ENCODE measurements around the gene ADCY1.
"Not testable (repeated sequence)": the region's sequence is repeated elsewhere in the genome, so short reads cannot be mapped to it uniquely, and the experiment has no call there.

Gene ADCY1

GRCh38 chr7:45715471-45716352, 141.5 kb downstream of the ADCY1 start:
- DNase-seq, result no peak

DNA sequence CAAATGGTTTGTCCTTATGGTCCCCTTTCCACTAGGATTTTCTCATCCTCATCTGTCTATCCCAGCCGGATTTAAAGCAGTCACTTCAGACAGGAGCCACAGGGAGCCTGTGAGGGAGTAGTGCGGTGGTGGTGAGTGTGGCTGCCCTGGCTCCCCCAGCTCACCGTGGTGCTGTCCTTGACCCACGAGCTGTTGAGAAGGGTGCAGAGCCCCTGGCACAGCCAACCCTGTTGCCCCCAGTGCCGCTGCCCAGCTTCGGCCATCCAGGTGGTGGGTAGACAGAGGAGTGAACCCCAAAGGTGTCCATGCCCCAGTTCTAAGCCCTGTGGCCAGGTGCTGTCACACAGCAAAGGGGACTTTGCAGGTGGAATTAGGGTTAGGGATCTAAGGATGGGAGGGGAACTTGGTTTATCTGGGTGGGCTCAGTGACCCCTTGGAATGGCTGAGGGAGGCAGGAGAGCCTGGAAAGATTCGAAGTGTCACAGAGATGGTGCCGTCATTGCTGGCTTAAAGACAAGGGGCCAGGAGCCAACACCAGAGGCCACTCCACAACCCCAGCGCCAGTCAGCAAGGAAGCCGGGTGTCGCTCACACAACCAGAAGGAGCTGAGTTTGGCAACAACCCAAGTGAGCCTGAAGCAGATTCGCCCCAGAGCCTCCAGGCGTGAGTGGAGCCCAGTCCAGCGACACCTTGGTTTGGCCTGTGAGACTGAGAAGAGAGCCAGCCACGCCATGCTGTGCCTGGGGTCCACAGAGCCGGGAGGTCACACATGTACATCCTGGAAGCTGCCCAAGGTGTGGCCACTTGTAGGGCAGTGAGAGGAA, 142.4 kb downstream of the ADCY1 start:
- DNase-seq, result no peak

DNA sequence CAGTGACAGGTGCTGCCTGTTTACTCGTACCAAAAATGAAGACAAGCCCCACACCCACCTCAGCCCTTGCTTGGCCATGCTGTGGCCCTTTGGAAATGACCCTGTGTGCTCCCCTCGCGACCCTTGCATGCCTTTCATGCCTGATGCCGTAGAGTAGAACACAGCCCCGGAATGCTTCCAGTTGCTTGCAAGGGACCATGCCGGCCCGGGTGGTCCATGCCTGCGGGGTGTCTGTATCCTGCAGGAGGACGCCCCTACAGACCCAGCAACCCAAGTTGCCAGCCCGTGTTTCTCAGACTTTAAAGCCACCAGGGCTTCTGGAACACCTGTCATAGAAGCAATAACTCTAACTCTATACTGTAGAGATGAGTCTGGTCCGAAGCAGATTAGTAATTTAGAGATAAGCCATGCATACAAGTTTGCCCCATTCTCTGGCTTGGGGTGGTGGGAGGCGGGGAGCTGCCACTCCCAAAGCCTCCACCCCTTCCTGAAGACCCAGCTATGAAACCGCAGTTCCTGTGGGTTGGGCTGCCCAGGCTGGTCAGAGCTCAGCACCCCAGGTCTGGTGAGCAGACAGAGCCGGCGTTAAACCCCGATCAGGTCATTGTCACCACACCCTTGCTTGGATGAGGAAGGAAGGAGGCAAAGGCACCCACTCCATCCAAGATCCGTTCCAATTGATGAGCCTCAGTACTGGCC, 143.5 kb downstream of the ADCY1 start:
- no peak for DNase-seq

- DNase-seq, result no peak
Measured at GRCh38 chr7:45718464-45719330, 144.5 kb downstream of the ADCY1 start.

GRCh38 chr7:45720989-45721388, 146.8 kb downstream of the ADCY1 start:
- no peak for DNase-seq

- DNase-seq, result no peak
Measured at GRCh38 chr7:45721686-45722598, 147.8 kb downstream of the ADCY1 start.

DNA sequence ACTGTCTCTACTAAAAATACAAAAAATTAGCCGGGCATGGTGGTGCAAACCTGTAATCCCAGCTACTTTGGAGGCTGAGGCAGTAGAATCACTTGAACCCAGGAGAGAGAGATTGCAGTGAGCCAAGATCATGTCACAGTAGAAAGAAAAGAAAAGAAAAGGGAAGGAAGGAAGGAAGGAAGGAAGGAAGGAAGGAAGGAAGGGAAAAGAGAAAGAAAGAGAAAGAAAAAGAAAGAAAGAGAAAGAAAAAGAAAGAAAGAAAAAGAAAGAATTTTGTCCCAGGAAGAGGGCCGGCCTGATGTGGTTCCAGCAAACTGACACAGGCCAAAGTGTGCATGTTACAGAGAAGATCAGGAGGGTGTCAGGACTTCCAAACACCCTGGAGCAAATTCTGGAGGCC, 151.1 kb downstream of the ADCY1 start:
- DNase-seq, result not testable (repeated sequence)

DNA sequence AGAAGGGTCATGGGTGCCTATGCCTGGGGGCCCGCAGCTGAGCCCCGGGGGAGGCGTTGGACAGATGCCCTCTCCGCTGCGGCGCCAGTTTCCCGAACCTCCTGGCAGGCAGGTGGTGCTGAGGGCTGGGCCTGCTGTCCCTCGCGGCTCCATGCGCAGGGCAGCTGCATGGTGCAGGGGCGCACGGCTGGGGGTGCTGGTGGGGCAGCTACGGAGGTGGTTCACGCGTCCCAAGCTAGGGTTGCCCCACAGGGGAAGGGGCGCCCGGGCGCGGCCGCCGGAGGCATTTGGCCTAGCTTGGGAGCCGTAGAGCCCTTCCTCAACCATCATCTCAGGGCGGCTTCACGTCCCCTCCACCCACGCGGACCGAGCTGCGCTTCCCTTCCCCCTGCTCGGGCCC, 152.7 kb downstream of the ADCY1 start:
- DNase-seq, result no peak

GRCh38 chr7:45731692-45732443, 157.7 kb downstream of the ADCY1 start:
- DNase-seq, result not testable (repeated sequence)

DNA sequence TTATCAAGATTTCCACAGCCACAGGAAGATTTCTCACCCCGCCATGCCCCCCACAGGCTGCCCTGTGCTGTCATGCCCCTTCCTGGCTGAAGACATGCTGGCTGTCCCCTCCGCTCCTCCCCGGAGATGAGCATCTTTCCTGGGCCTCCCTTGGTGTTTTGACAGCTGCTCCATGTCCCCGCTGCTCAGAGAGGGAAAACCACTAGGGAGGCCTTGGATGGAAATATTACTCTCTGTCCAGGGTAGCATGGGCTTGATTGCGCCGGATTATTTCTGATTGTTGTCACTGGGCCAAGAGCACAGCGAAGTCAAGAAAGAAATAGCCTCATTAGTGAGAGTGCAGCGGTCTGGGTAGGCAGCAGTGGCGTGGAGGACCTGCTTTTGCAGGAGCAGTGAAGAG, 164.8 kb downstream of the ADCY1 start:
- not testable (repeated sequence) for DNase-seq

GRCh38 chr7:45740573-45740972, 166.4 kb downstream of the ADCY1 start:
- not testable (repeated sequence) for DNase-seq

- not testable (repeated sequence) for DNase-seq
Measured at GRCh38 chr7:45748976-45749375, 174.8 kb downstream of the ADCY1 start.

GRCh38 chr7:45751352-45751751, 177.2 kb downstream of the ADCY1 start:
- not testable (repeated sequence) for DNase-seq

GRCh38 chr7:45756333-45756732, 182.2 kb downstream of the ADCY1 start:
- DNase-seq, result not testable (repeated sequence)

DNA sequence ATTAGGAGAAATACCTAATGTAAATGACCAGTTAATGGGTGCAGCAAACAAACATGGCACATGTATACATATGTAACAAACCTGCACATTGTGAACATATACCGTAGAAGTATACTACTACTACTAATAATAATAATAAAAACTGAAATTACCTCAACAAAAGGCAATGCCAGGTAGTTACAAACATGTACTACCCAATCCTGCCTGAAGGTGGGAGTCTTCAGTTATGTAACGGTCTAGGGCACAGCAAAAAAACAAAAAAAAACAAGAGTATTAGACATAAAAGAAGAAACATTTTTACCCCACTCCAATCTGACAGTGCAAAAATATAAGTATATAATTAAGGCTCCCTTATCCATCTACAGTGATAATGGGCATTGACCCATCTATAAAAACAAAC, 182.6 kb downstream of the ADCY1 start:
- not testable (repeated sequence) for DNase-seq

GRCh38 chr7:45759464-45759863, 185.3 kb downstream of the ADCY1 start:
- DNase-seq, result not testable (repeated sequence)

GRCh38 chr7:45761545-45762205, 187.5 kb downstream of the ADCY1 start:
- DNase-seq, result not testable (repeated sequence)

DNA sequence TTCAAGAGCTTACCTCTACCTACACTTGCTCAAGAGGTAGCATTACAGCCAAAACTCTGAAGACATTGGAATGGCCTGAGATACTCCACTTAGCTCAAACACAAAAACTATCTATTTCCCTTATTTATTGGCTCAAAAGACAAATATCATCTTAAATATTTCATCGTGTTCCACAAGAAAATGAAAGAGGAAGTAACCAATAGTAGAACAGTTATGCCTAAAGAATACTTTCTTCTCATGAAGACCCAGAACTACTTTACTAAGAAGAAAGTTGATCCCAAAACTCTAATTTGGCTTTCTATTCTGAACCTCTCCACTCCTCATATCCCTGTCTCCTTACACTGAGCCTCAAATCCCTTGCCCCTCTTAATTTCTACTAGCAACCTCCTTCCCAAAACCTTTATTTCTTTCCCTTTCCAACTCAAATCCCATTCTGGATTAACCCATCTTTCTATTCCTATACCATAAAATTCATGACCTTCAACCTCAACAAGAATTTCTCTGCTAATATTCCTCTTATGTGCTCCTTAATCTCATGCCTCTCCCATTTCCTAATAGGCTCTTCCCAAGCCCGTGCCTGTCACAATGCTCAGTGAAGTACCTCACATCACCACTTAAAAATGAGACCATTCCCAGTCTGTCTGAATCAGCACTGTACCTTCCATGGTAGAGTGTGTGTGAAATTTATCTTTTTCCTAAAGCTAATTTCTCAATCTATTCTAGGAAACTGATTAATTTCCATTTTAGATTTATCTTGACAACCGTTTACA, 188.2 kb downstream of the ADCY1 start:
- not testable (repeated sequence) for DNase-seq
